ENCODE results near the gene NOTUM.

DNA sequence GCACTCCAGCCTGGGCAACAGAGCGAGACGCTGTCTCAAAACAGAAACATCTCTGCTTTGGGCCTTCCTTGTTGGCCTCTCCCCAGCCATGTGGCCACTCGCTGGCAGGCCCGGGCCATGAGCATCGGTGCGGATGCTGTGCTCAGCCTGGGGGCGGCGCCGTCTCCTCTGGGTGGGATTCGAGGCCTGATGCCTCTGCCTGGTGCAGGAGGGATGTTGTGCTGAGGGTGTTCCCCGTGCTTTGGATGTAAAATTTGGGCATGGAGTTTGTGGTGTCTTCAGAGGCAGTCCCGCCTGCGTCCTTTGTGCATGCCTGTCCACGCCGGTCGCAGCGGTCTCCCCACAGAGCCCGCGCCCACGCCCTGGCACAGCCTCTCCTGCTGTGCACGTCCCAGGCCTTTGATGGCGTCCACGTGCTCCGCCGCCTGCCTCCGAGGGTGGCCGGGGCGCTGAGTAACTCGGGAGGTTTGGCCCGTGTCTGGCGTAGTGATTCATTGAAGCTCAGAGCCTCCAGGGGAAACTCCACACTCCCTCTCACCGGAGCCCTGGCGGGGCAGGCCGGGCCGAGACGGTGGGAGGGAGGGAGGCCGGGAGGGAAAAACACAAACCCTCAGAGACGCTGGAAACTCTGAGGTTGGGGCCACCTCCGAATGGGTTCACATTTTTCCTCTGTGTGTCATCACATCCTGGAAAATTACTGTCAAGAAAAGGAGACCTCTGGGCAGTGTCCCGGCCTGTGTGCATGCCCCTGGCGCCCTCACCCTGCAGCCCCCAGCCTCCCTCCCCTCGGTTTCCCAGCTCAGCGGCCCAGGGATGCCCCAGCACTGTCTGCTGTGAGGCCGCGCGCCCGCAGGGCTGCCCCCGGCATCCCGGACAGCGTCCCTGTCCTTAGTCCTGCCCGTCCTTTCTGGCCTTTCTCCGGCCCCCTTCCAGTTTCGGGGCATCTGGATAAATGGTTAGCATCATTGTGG is 42.7 kb upstream of the NOTUM start:
- TF ChIP-seq, protein P1, sequence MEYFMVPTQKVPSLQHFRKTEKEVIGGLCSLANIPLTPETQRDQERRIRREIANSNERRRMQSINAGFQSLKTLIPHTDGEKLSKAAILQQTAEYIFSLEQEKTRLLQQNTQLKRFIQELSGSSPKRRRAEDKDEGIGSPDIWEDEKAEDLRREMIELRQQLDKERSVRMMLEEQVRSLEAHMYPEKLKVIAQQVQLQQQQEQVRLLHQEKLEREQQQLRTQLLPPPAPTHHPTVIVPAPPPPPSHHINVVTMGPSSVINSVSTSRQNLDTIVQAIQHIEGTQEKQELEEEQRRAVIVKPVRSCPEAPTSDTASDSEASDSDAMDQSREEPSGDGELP (CRISPR knock-in tag; IDR thresholded peaks at IDR 0.05; ENCODE audit: borderline replicate concordance), result no peak
- TF ChIP-seq FOXA1 (IDR thresholded peaks at IDR 0.05; ENCODE audit: borderline replicate concordance), result no peak
- TF ChIP-seq RFX5 (IDR thresholded peaks at IDR 0.05; ENCODE audit: low read depth, low read length), result no peak
- no peak for TF ChIP-seq SIX5 (IDR thresholded peaks at IDR 0.05; ENCODE audit: borderline replicate concordance in 1 of 2, insufficient read depth in 1 of 2, low read depth in 1 of 2, low read length in 2 of 2)
- TF ChIP-seq LARP7 (IDR thresholded peaks at IDR 0.05), result no peak
- TF ChIP-seq EHMT2 (IDR thresholded peaks at IDR 0.05), result no peak
- no peak for TF ChIP-seq RAD21 (CRISPR knock-in tag; conservative IDR thresholded peaks at IDR 0.05 in 1 of 2, IDR thresholded peaks at IDR 0.05 in 1 of 2)
- TF ChIP-seq, protein P2, sequence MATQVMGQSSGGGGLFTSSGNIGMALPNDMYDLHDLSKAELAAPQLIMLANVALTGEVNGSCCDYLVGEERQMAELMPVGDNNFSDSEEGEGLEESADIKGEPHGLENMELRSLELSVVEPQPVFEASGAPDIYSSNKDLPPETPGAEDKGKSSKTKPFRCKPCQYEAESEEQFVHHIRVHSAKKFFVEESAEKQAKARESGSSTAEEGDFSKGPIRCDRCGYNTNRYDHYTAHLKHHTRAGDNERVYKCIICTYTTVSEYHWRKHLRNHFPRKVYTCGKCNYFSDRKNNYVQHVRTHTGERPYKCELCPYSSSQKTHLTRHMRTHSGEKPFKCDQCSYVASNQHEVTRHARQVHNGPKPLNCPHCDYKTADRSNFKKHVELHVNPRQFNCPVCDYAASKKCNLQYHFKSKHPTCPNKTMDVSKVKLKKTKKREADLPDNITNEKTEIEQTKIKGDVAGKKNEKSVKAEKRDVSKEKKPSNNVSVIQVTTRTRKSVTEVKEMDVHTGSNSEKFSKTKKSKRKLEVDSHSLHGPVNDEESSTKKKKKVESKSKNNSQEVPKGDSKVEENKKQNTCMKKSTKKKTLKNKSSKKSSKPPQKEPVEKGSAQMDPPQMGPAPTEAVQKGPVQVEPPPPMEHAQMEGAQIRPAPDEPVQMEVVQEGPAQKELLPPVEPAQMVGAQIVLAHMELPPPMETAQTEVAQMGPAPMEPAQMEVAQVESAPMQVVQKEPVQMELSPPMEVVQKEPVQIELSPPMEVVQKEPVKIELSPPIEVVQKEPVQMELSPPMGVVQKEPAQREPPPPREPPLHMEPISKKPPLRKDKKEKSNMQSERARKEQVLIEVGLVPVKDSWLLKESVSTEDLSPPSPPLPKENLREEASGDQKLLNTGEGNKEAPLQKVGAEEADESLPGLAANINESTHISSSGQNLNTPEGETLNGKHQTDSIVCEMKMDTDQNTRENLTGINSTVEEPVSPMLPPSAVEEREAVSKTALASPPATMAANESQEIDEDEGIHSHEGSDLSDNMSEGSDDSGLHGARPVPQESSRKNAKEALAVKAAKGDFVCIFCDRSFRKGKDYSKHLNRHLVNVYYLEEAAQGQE (IDR thresholded peaks at IDR 0.05; ENCODE audit: borderline replicate concordance), result no peak
- TF ChIP-seq, protein P2 (CRISPR knock-in tag; IDR thresholded peaks at IDR 0.05; ENCODE audit: low read depth), result no peak
- TF ChIP-seq, protein P3, sequence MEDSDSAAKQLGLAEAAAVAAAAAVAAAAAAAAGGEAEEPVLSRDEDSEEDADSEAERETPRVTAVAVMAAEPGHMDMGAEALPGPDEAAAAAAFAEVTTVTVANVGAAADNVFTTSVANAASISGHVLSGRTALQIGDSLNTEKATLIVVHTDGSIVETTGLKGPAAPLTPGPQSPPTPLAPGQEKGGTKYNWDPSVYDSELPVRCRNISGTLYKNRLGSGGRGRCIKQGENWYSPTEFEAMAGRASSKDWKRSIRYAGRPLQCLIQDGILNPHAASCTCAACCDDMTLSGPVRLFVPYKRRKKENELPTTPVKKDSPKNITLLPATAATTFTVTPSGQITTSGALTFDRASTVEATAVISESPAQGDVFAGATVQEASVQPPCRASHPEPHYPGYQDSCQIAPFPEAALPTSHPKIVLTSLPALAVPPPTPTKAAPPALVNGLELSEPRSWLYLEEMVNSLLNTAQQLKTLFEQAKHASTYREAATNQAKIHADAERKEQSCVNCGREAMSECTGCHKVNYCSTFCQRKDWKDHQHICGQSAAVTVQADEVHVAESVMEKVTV (CRISPR knock-in tag; IDR thresholded peaks at IDR 0.05), result no peak
- no peak for TF ChIP-seq ETS2 (tag; IDR thresholded peaks at IDR 0.05; ENCODE audit: borderline replicate concordance, poor library complexity, severe bottlenecking)
- no peak for TF ChIP-seq TRIM24 (IDR thresholded peaks at IDR 0.05)
- no peak for TF ChIP-seq RCOR1 (IDR thresholded peaks at IDR 0.05; ENCODE audit: borderline replicate concordance in 1 of 2, low read depth in 2 of 2, low read length in 2 of 2)
